BLaER1 (cell line): Measurements from ENCODE around the gene RNF6.

Experiments used
- H3K27ac ChIP-seq: shearing (Covaris generic); formaldehyde crosslinking; 2 replicates; pipeline ENCODE4 v1.8.1; 2022
- H3K27me3 ChIP-seq: shearing (Covaris generic); formaldehyde crosslinking; 2 replicates; pipeline ENCODE4 v1.8.1; 2022
- H3K36me3 ChIP-seq: shearing (Covaris generic); formaldehyde crosslinking; 2 replicates; pipeline ENCODE4 v1.8.1; 2022
- H3K4me1 ChIP-seq: shearing (Covaris generic); formaldehyde crosslinking; 2 replicates; pipeline ENCODE4 v1.8.1; 2022
- H3K4me2 ChIP-seq: shearing (Covaris generic); formaldehyde crosslinking; 2 replicates; pipeline ENCODE4 v1.8.1; 2022
- H3K4me3 ChIP-seq: shearing (Covaris generic); formaldehyde crosslinking; 2 replicates; pipeline ENCODE4 v1.8.1; 2022
- H3K9ac ChIP-seq: shearing (Covaris generic); formaldehyde crosslinking; 2 replicates; pipeline ENCODE4 v1.8.1; 2022
- H3K9me3 ChIP-seq: shearing (Covaris generic); formaldehyde crosslinking; 2 replicates; pipeline ENCODE4 v1.8.1; 2022
- H4K20me1 ChIP-seq: shearing (Covaris generic); formaldehyde crosslinking; 2 replicates; pipeline ENCODE4 v1.8.1; 2022
- Cebpa-rat ChIP-seq: shearing (Covaris generic); IDR thresholded peaks from 2 replicates; pipeline ENCODE4 v1.8.1; 2022

RNF6 gene

DNA sequence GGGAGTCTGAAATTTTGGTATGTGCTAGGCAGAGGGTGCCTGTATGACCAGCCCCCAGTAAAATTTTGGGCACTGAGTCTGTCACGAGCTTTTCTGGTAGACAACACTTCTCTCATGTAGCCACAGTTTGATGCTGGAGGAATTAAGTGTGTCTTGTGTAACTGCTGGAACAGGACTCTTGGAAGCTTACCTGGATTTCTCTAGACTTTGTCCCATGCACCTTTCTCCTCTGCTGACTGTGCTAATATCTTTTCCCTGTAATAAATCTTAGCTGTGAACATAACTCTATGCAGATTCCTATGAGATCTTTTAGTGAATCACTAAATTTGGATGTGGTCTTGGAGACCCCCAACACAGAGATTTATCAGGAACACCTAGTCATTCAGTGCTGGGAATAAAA, 13.8 kb downstream of the RNF6 start:
- no peak overlapping the region for H3K27ac ChIP-seq
- no peaks in the 10 kb centered on the region for H3K9me3 ChIP-seq
- H3K4me3 ChIP-seq: no peak overlapping the region
- no peak overlapping the region for H3K9ac ChIP-seq
- no peaks in the 10 kb centered on the region for H3K4me1 ChIP-seq
- no peaks in the 10 kb centered on the region for H3K27me3 ChIP-seq
- TF ChIP-seq Cebpa-rat: no peak
- H3K4me2 ChIP-seq: no peak overlapping the region
- H4K20me1 ChIP-seq: peaks cover 6% of the 10 kb centered on the region; the same call in 1 of the 2 replicates
- peaks cover 74% of the 10 kb centered on the region for H3K36me3 ChIP-seq

DNA sequence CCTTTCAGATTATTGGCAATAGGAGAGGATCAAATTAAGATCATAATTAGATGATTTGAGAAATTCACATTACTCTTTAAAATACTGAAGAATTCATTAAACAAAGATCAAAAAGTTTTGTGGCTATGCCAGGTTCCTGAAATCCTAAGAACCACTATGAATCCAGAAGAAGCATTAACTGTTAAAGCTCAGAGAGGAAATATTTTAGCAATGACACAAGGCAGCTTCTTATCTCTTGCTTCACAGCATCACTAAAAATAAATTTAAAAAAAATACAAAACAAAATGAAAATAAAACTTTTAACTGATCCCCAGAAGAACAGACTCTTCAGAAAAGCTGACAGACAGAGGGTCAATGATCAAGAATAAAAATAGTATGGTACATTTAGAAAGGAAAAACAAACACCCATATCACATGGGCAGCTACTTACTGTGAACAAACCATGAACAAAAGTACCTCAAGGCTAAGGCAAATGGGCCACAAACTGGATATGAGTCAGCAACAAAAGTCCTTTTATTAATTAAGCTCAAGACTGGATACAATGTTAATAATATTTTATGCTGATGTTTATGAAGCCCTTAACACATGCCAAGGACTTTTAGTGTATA, 19.6 kb downstream of the RNF6 start:
- Histone ChIP-seq H3K36me3 (peaks cover 35% of the 10 kb centered on the region), H3K27ac (no peak overlapping the region), H3K4me1 (peaks cover 8% of the 10 kb centered on the region), H3K4me3 (no peak overlapping the region), H3K9me3 (no peaks in the 10 kb centered on the region; the same call in 1 of the 2 replicates), H4K20me1 (no peaks in the 10 kb centered on the region), H3K9ac (no peak overlapping the region), H3K27me3 (no peaks in the 10 kb centered on the region), H3K4me2 (no peak overlapping the region)
- no peak for TF ChIP-seq Cebpa-rat

DNA sequence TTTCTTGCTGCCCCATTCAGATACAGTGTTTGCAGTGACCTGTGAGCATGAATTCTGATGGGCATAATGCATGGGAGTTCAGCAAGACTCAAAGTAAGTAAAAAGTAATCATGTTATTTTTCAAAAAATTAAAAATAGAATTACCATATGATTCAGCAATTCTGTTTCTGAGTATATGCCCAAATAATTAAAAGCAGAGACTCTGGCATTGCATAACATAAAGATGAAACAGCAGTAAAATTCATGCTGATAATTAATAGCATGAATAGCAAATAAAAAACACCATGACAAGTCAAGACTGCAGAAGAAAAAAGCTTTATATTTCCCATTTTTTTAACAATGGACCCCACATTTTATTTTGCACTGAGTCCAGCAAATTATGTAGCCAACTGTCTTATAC, 21.3 kb downstream of the RNF6 start:
- peaks cover 15% of the 10 kb centered on the region for H3K9me3 ChIP-seq
- H3K27me3 ChIP-seq: no peaks in the 10 kb centered on the region
- H3K9ac ChIP-seq: no peak overlapping the region
- H3K4me1 ChIP-seq: peaks cover 8% of the 10 kb centered on the region
- H3K4me2 ChIP-seq: 0 out of 2 replicates have a peak overlapping the region, but pooled peaks have one; percentile 12
- TF ChIP-seq Cebpa-rat: no peak
- H3K27ac ChIP-seq: no peak overlapping the region
- H3K4me3 ChIP-seq: no peak overlapping the region
- no peaks in the 10 kb centered on the region for H4K20me1 ChIP-seq
- peaks cover 27% of the 10 kb centered on the region for H3K36me3 ChIP-seq

DNA sequence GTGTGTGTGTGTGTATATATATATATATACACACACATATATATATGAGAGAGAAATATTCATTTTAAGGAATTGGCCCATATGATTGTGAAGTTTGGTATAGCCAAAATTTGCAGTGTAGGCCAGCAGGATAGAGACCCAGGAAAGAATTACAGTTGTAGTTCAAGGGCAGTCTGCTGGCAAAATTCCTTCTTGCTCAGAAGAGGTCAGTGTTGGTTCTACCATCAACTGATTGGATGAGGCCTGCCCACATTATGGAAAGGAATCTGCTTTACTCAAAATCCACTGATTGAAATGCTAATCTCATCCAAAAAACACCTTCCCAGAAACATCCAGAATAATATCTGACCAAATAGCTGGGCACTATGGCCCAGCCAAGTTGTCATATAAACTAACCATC, 24.0 kb downstream of the RNF6 start:
- TF ChIP-seq Cebpa-rat: no peak
- Histone ChIP-seq H3K27me3 (no peaks in the 10 kb centered on the region), H3K27ac (no peak overlapping the region), H3K4me1 (peaks cover 8% of the 10 kb centered on the region), H3K4me2 (no peak overlapping the region), H3K9me3 (peaks cover 39% of the 10 kb centered on the region), H3K4me3 (no peak overlapping the region), H3K9ac (no peak overlapping the region), H3K36me3 (peaks cover 33% of the 10 kb centered on the region), H4K20me1 (no peaks in the 10 kb centered on the region)

DNA sequence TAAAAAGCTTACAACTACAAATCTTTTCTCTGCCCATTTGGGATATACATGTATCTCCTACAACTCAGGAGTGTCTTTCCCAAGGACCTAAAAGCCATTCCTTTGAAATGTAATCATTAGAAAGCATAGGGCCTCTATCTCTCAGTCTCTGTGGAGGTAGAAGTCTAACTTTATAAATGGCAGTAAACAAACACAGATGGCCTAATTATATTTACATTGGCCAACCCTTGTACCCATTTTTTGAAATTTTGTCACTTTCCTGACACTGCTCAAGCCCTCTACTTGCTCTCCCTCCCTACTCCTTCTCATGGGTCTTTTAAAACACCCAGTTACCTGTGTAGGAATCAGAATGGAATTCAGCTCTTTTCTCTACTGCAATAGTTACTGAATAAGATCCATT, 24.8 kb downstream of the RNF6 start:
- Histone ChIP-seq H3K36me3 (peaks cover 35% of the 10 kb centered on the region), H3K4me1 (peaks cover 8% of the 10 kb centered on the region), H3K27ac (no peak overlapping the region), H3K9me3 (peaks cover 47% of the 10 kb centered on the region), H3K4me2 (no peak overlapping the region), H3K27me3 (no peaks in the 10 kb centered on the region), H4K20me1 (no peaks in the 10 kb centered on the region), H3K9ac (no peak overlapping the region), H3K4me3 (no peak overlapping the region)
- no peak for TF ChIP-seq Cebpa-rat

DNA sequence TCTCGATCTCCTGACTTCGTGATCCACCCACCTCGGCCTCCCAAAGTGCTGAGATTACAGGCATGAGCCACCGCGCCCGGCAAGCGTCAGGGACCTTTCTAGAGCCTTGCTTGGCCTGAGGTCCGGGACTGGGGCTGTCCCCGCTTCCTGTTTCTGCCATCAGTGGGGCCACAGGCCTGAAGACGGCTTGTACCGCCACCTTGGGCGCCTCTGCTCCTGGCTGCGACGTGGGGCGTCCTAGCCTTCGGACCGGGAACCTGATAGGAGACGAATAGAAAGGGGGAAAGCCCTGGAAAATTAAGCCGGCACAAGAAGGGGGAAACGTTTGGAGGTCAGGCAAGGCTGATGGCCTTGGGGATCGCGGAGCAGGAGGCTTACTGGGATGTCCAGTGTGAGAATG, 35.1 kb downstream of the RNF6 start:
- H4K20me1 ChIP-seq: no peaks in the 10 kb centered on the region

DNA sequence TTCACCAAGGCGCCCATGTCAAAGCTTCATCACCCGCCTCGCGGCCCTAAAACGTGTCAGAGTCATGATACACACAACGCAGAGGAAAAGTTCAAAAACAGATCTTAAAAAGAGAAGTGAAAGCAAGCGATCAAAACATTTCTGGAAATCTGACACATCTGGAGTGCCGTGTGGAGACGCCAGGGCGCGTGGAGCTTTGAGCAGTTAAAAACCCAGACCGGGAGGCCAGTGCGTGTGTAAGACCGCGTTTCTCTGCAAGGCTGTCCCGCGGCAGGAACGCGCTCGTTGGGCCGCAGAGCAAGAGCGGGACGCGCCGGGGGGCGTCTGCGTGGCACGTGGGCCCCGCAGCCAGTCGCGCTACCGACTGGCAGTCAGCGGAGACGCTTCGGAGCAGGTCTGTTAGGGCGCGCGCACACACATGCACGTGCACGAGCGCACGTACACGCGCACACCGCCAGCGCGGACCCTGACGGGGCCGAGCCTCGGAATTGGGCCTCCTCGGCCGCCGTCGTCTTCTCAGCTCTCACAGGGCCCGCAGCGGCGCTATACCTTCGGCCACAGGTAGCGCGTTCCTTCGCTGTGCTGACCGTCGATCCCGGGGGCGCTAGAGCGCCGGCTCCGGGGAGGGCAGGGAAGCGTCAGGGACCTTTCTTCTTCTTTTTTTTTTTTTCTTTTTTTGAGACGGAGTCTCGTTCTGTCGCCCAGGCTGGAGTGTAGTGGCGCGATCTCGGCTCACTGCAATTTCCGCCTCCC, 35.8 kb downstream of the RNF6 start:
- peaks cover 25% of the 10 kb centered on the region for H3K4me1 ChIP-seq
- H3K4me2 ChIP-seq: peak overlapping the region; percentile 91
- H3K27ac ChIP-seq: peak overlapping the region; percentile 80
- no peaks in the 10 kb centered on the region for H3K27me3 ChIP-seq
- no peaks in the 10 kb centered on the region for H3K36me3 ChIP-seq
- no peaks in the 10 kb centered on the region for H3K9me3 ChIP-seq
- peak overlapping the region; percentile 69 for H3K4me3 ChIP-seq
- peak overlapping the region; percentile 76 for H3K9ac ChIP-seq
- no peak for TF ChIP-seq Cebpa-rat
- H4K20me1 ChIP-seq: no peaks in the 10 kb centered on the region

More for the DNA sequence above, 35.1 kb downstream of the RNF6 start:
- H3K27me3 ChIP-seq: no peaks in the 10 kb centered on the region
- no peaks in the 10 kb centered on the region for H3K36me3 ChIP-seq
- H3K9me3 ChIP-seq: no peaks in the 10 kb centered on the region
- no peak for TF ChIP-seq Cebpa-rat
- peak overlapping the region; percentile 69 for H3K4me3 ChIP-seq
- peak overlapping the region; percentile 80 for H3K27ac ChIP-seq
- H3K4me1 ChIP-seq: peaks cover 25% of the 10 kb centered on the region
- peak overlapping the region; percentile 91 for H3K4me2 ChIP-seq
- peak overlapping the region; percentile 76 for H3K9ac ChIP-seq

DNA sequence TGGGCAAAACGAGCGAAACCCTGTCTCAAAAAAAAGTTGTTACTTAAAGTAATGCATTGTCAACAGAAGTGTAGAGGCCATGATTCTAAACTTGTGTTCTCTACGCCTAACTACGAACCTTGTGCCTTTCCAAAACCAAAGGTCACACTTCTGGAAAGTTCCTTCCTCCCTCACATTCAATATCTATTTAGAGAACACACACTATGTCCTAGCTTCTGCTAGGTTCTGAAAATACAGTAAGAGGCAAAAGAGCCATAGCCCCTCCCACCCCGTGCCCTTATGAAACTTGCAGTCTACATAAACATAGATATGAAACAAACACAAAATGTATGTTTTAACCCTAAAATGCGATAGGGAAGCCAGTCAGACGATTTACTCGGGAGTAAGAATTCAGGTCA, 36.4 kb downstream of the RNF6 start:
- Histone ChIP-seq H4K20me1 (no peaks in the 10 kb centered on the region), H3K4me3 (peak overlapping the region; percentile 69), H3K27ac (peak overlapping the region; percentile 80), H3K27me3 (no peaks in the 10 kb centered on the region), H3K9me3 (no peaks in the 10 kb centered on the region), H3K4me1 (peaks cover 25% of the 10 kb centered on the region), H3K36me3 (no peaks in the 10 kb centered on the region), H3K9ac (peak overlapping the region; percentile 76), H3K4me2 (peak overlapping the region; percentile 91)
- no peak for TF ChIP-seq Cebpa-rat

DNA sequence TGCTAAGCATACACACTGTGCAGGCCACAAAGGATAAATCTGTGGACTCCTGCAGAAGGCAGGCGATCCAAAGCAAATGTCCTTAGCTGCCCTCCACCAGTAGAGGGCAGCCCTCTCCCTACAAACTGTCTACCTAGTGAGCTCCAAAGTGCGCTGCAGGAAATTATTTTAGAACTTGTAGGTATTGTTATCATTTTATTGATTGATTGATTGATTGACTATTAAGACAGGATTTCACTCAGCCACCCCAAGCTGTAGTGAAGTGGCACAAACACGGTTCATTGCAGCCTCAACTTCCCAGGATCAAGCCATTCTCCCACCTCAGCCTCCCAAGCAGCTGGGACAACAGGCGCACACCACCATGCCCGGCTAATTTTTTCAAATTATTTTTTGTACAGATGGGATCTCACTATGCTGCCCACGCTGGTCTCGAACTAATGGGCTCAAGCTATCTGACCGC, 37.3 kb downstream of the RNF6 start:
- TF ChIP-seq Cebpa-rat: no peak
- no peak overlapping the region for H3K4me2 ChIP-seq
- H3K9me3 ChIP-seq: no peaks in the 10 kb centered on the region
- H3K9ac ChIP-seq: no peak overlapping the region
- H4K20me1 ChIP-seq: no peaks in the 10 kb centered on the region
- no peaks in the 10 kb centered on the region for H3K27me3 ChIP-seq
- no peak overlapping the region for H3K27ac ChIP-seq
- no peaks in the 10 kb centered on the region for H3K36me3 ChIP-seq
- H3K4me1 ChIP-seq: peaks cover 25% of the 10 kb centered on the region
- H3K4me3 ChIP-seq: no peak overlapping the region

DNA sequence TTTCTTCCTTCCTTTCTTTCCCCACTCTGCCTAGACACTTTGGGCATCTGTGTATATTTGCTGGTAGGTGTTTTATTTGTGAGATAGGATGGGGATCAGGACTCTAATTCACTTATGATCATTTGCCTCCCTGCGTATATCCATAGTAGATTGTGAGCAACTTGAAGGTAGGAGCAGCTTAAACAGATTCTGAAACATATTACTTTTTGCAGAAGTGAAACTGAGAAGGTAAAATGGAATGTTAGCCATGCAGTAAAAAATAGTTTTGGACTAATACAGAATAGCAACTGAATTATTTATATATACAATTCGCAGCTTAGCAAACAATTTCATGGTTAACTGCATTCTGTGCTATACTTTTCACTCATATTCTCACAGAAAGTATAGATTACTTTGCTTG, 38.7 kb downstream of the RNF6 start:
- H3K4me1 ChIP-seq: peaks cover 25% of the 10 kb centered on the region
- H4K20me1 ChIP-seq: no peaks in the 10 kb centered on the region
- TF ChIP-seq Cebpa-rat: no peak
- H3K27ac ChIP-seq: no peak overlapping the region
- no peak overlapping the region for H3K9ac ChIP-seq
- no peak overlapping the region for H3K4me2 ChIP-seq
- H3K9me3 ChIP-seq: no peaks in the 10 kb centered on the region
- H3K4me3 ChIP-seq: no peak overlapping the region
- no peaks in the 10 kb centered on the region for H3K36me3 ChIP-seq
- no peaks in the 10 kb centered on the region for H3K27me3 ChIP-seq
